Measurements from ENCODE around the gene PRKCE. TPM values are rescaled to one million over a fixed set of nuclear protein-coding genes. Genes with fewer than 3 reads are reported as not detected.

PRKCE gene
- total and polyA plus RNA-seq, 2 donors (not counting 3 experiments of a cell fraction or from before 2014, with no cell fraction given), result 27.9 to 33.9 TPM

GRCh38 chr2:46096260-46096659, 444.8 kb downstream of the PRKCE start:
- dilution Hi-C loops (cut with MboI; ENCODE audit: extremely low pct_ligation_motif_present, low sequenced_read_pairs), result no loop called here
- DNase-seq (ENCODE audit: low read depth, low spot score) (no peak), FAIRE-seq (no peak)
- intact Hi-C loops (cut with micrococcal nuclease), result no loop called here
- Histone ChIP-seq H3K36me3 (ENCODE audit: control insufficient read depth in 2 of 2, extremely low read depth in 1 of 2, insufficient read depth in 2 of 2, low read length in 2 of 2) (peaks cover 0 to 3% of the 10 kb centered on the region in 2 experiments), H4K20me1 (replicated peaks; ENCODE audit: control insufficient read depth, extremely low read depth, insufficient read depth, low read length) (no peaks in the 10 kb centered on the region), H3K9me1 (replicated peaks; ENCODE audit: control insufficient read depth, extremely low read depth, insufficient read depth, low read length) (no peaks in the 10 kb centered on the region), H3K27ac (ENCODE audit: insufficient read depth, low read depth, low read length) (no peak overlapping the region), H3K9me3 (replicated peaks; ENCODE audit: control insufficient read depth, insufficient read depth, low read length) (no peaks in the 10 kb centered on the region), H3K9ac (replicated peaks; ENCODE audit: extremely low read depth, insufficient read depth, low read length) (no peak overlapping the region), H3K27me3 (ENCODE audit: control insufficient read depth in 2 of 2, insufficient read depth in 2 of 2, low read length in 2 of 2) (no peaks in the 10 kb centered on the region), H3K4me3 (replicated peaks in 1 of 3; ENCODE audit: insufficient read depth in 1 of 3, low read depth in 1 of 3, low read length in 3 of 3) (no peak overlapping the region), H2AFZ (ENCODE audit: low read depth, low read length) (no peak overlapping the region), H3K4me2 (ENCODE audit: insufficient read depth, low read length) (no peak overlapping the region), H3K79me2 (ENCODE audit: control insufficient read depth, insufficient read depth, low read length) (no peaks in the 10 kb centered on the region), H3K4me1 (ENCODE audit: control insufficient read depth, extremely low read depth, insufficient read depth, low read length) (peaks cover 17% of the 10 kb centered on the region)
- no TSS peak for BruUV-seq (replicated peaks)
- POLR2A ChIA-PET, result no interaction called here
- no peak for TF ChIP-seq CTCF (IDR thresholded peaks at IDR 0.05; ENCODE audit: extremely low read depth in 1 of 2, insufficient read depth in 1 of 2, low read depth in 1 of 2, low read length in 2 of 2)
- no peak for TF ChIP-seq EZH2 (IDR thresholded peaks at IDR 0.05; ENCODE audit: borderline replicate concordance, low read depth, low read length, severe bottlenecking)
- TF ChIP-seq FOS (IDR thresholded peaks at IDR 0.05; ENCODE audit: borderline replicate concordance, insufficient read depth, low read length), result no peak
- no peak for TF ChIP-seq MAX (IDR thresholded peaks at IDR 0.05; ENCODE audit: insufficient read depth, insufficient read length)
- TF ChIP-seq MYC (IDR thresholded peaks at IDR 0.05; ENCODE audit: low read depth, low read length), result no peak
- no peak for TF ChIP-seq POLR2A (IDR thresholded peaks at IDR 0.05; ENCODE audit: low read depth, low read length)
- no peak for TF ChIP-seq JUN (IDR thresholded peaks at IDR 0.05; ENCODE audit: borderline replicate concordance, insufficient read depth, insufficient read length, low read depth)
- TF ChIP-seq GATA2 (IDR thresholded peaks at IDR 0.05; ENCODE audit: insufficient read depth, insufficient read length, low read depth, low read length), result no peak
- CTCF ChIA-PET, result no interaction called here
